Heart right ventricle (tissue), 16 donors: ENCODE measurements around the gene PRR18. TPM values are rescaled to one million over a fixed set of nuclear protein-coding genes. Genes with fewer than 3 reads are reported as not detected.

Source experiments
- ATAC-seq, 8 donors: fragments of 200-7000 bp; cut with Tn5 transposase; one replicate each; pipeline ENCODE4 v1.9.1; 2020; ENCODE audit warnings: mild to moderate bottlenecking in 8 of 8, moderate library complexity in 8 of 8, moderate number of reproducible peaks in 1 of 8
- DNase-seq, 2 donors: peaks; one replicate each; pipeline ENCODE4 v3.0.0-alpha.2; 2020
- H3K27ac ChIP-seq, 10 donors: fragments of 200-600 bp; sonication (generic) in 2 of 10; one replicate each; pipeline versions ENCODE4 v1.5.0 to v1.8.0; 2020 to 2022; ENCODE audit warnings: mild to moderate bottlenecking in 3 of 10
- H3K27me3 ChIP-seq, 7 donors: fragments of 200-600 bp; one replicate each; pipeline ENCODE4 v1.8.0; 2021 to 2022; ENCODE audit warnings: mild to moderate bottlenecking in 2 of 7
- H3K36me3 ChIP-seq, 9 donors: fragments of 200-600 bp; sonication (generic) in 1 of 9; one replicate each; pipeline versions ENCODE4 v1.5.0 to v1.8.0; 2020 to 2022; ENCODE audit warnings: mild to moderate bottlenecking in 2 of 9
- H3K4me1 ChIP-seq, 9 donors: fragments of 200-600 bp; sonication (generic) in 1 of 9; one replicate each; pipeline versions ENCODE4 v1.5.0 to v1.8.0; 2020 to 2022; ENCODE audit warnings: mild to moderate bottlenecking in 4 of 9
- H3K4me3 ChIP-seq, 10 donors: fragments of 200-600 bp; sonication (generic) in 2 of 10; one replicate each; pipeline versions ENCODE4 v1.5.0 to v1.8.0; 2020 to 2022; ENCODE audit warnings: mild to moderate bottlenecking in 7 of 10, moderate library complexity in 2 of 10
- H3K9me3 ChIP-seq, 11 donors: fragments of 200-600 bp in 10 of 11; sonication (generic) in 2 of 11; one replicate each; pipeline versions ENCODE4 v1.5.0 to v1.8.0; 2013 to 2022; ENCODE audit warnings: mild to moderate bottlenecking in 2 of 11, control low read depth in 1 of 11, moderate library complexity in 1 of 11
- CTCF ChIP-seq, 9 donors: fragments of 200-600 bp; sonication (generic) in 2 of 9; IDR thresholded peaks; one replicate each; pipeline versions ENCODE4 v1.5.0 to v1.8.0; 2021 to 2022; ENCODE audit warnings: antibody characterized with exemption in 9 of 9, mild to moderate bottlenecking in 5 of 9, moderate library complexity in 1 of 9
- WGBS, 2 donors: extraction: QIAGEN DNeasy Blood & Tissue Kit; methylation state at CpG; one replicate each; pipeline ENCODE4 v1.1.7; 2013; ENCODE audit warnings: inconsistent platforms in 1 of 2; 5-methylcytosine and 5-hydroxymethylcytosine counted together
- intact Hi-C, 10 donors: fragments of 100-400 bp; cut with DNase I; formaldehyde crosslinking; loops; one replicate each; pipeline versions ENCODE4 v1.11.1 to v1.14.2; 2022
- polyA plus RNA-seq, 2 donors: library from polyadenylated mRNA; stranded (reverse); fragments of 200-250 nt; gene quantifications; one replicate each; pipeline ENCODE4 v1.2.3, GENCODE V29; 2013
- total RNA-seq, 10 donors: library from RNA; stranded (reverse); fragmentation: NEBNext Ultra II Directional in 3 of 10; extraction: Animal tissue kit (Norgen Biotek cat#: 25700) in 3 of 10; gene quantifications; one replicate each; pipeline versions ENCODE4 v1.2.1 to v1.2.4, GENCODE V29; 2021 to 2023
- donor health status: Arrhythmogenic right ventricular cardiomyopathy.
- donor health status: ischemic (EF 13 %, LVEDD 7.1; RV severe dilation, severe dysfunction).
- donor health status: healthy with polysubstance abuse.
- donor health status: DM: no; HTN: yes; CAD: no.
- donor health status: DM: no; HTN: no; CAD: no.
- donor health status: ischemic (EF 25% LVEDD 6.9; RV normal size, moderate dysfunction).
- donor health status: ischemic (EF 25% LVEDD 5.7; RV mildly dilated, moderate dysfunction).
- donor health status: healthy.
- donor health status: DM: yes; HTN: yes; CAD: no.
- donor health status: Ischemic cardiomyopathy.
- donor health status: ischemic (EF 35%, LVEDD 5.7; RV mildly dilated, moderate dysfunction).
- donor health status: nonischemic (EF 11% LVEDD 7.7; RV severe dilation, severe dysfunction).
- donor health status: DM: yes; HTN: yes; CAD: no.
- donor health status: PGD.
- donor health status: ischemic (EF 29% LVEDD 5.4; RV normal size, mild dysfunction).
- donor health status: nonischemic (EF 23%, LVEDD 6.1; RV moderate dilation, normal function).

PRR18 gene
- total and polyA plus RNA-seq, 12 donors, result 0.03 to 0.20 (median 0.11) TPM; not detected in 7

- intact Hi-C loops, result no loop called here
Measured at GRCh38 chr6:166289207-166290060, 18.8 kb downstream of the PRR18 start.

GRCh38 chr6:166286839-166287271 lies 21.3 kb downstream of the PRR18 start:
- no peaks in the 10 kb centered on the region for H3K4me1 ChIP-seq
- no peak overlapping the region for H3K27ac ChIP-seq
- 41 to 49% methylated on average over 8 of the region's 8 CpGs for WGBS, 2 donors
- no peak for TF ChIP-seq CTCF (IDR thresholded peaks at IDR 0.05)
- no peak overlapping the region for H3K4me3 ChIP-seq
- no peaks in the 10 kb centered on the region for H3K9me3 ChIP-seq
- DNase-seq (no peak), ATAC-seq (peak in 3 of 8 donors; percentile 11 to 41 (median 26))
- peaks cover 0 to 41% (median 15%) of the 10 kb centered on the region in 7 donors for H3K27me3 ChIP-seq
- no peaks in the 10 kb centered on the region for H3K36me3 ChIP-seq
- intact Hi-C loops, result no loop called here

More at GRCh38 chr6:166289207-166290060, 18.8 kb downstream of the PRR18 start:
- H3K27me3 ChIP-seq, result peaks cover 0 to 41% (median 10%) of the 10 kb centered on the region in 7 donors
- H3K9me3 ChIP-seq, result no peaks in the 10 kb centered on the region
- H3K36me3 ChIP-seq, result no peaks in the 10 kb centered on the region
- no peak overlapping the region for H3K27ac ChIP-seq
- WGBS, 2 donors, result 92 to 94% methylated on average over 14 of the region's 14 CpGs
- no peaks in the 10 kb centered on the region for H3K4me1 ChIP-seq
- ATAC-seq (no peak), DNase-seq (no peak)
- no peak overlapping the region for H3K4me3 ChIP-seq
- no peak for TF ChIP-seq CTCF (IDR thresholded peaks at IDR 0.05)

GRCh38 chr6:166285233-166285632 lies 23.0 kb downstream of the PRR18 start:
- Histone ChIP-seq H3K27ac (no peak overlapping the region), H3K36me3 (no peaks in the 10 kb centered on the region), H3K9me3 (no peaks in the 10 kb centered on the region), H3K4me1 (no peaks in the 10 kb centered on the region), H3K27me3 (peaks cover 0 to 51% (median 17%) of the 10 kb centered on the region in 7 donors), H3K4me3 (no peak overlapping the region)
- TF ChIP-seq CTCF (IDR thresholded peaks at IDR 0.05), result no peak
- intact Hi-C loops, result no loop called here
- DNase-seq, result no peak
- ATAC-seq, result no peak
- WGBS, 2 donors, result 70 to 81% methylated on average over 6 of the region's 6 CpGs

- no peaks in the 10 kb centered on the region for H3K4me1 ChIP-seq
- DNase-seq (no peak), ATAC-seq (peak in 1 of 8 donors; percentile 22)
- H3K27me3 ChIP-seq, result peaks cover 0 to 53% (median 17%) of the 10 kb centered on the region in 7 donors
- no peaks in the 10 kb centered on the region for H3K9me3 ChIP-seq
- no peak overlapping the region for H3K4me3 ChIP-seq
- intact Hi-C loops, result no loop called here
- 86 to 88% methylated on average over 6 of the region's 6 CpGs for WGBS, 2 donors
- no peaks in the 10 kb centered on the region for H3K36me3 ChIP-seq
- H3K27ac ChIP-seq, result no peak overlapping the region
- TF ChIP-seq CTCF (IDR thresholded peaks at IDR 0.05), result no peak
Measured at GRCh38 chr6:166284640-166285039, 23.6 kb downstream of the PRR18 start.
